K562 (cell line): ENCODE data around the gene MAN1A1. TPM values are rescaled to one million over a fixed set of nuclear protein-coding genes. Genes with fewer than 3 reads are reported as not detected.

ENCODE experiments used
- ATAC-seq: fragments of 200-7000 bp; cut with Tn5 transposase; 3 replicates; pipeline ENCODE4 v1.9.1; 2020; ENCODE audit warnings: moderate library complexity
- BruUV-seq: library from RNA; stranded (reverse); fragments of 400-500 nt; replicated peaks from 2 replicates; lab custom pipeline; 2021; lab: Mats Ljungman, UMichigan
- CTCF ChIA-PET: fragments of 300-600 bp; formaldehyde crosslinking; extraction: SDS; loops from one replicate; lab custom pipeline; 2021; ENCODE audit warnings: low intra/inter-chr PET ratio; lab: Yijun Ruan, JAX
- POLR2A ChIA-PET: fragments of 300-600, 350-650 bp; sonication (Branson Sonifier 250); formaldehyde crosslinking; extraction: SDS; loops from one replicate; lab custom pipeline; 2021; ENCODE audit warnings: antibody characterized with exemption, inconsistent platforms; lab: Yijun Ruan, JAX
- DNase-seq, 4 experiments: peaks; one replicate each; pipeline versions ENCODE4 v3.0.0 to v3.0.0-alpha.2; 2011 to 2018; ENCODE audit warnings: low spot score in 3 of 4, mixed read lengths in 3 of 4; ENCODE audit errors: extremely low read depth in 1 of 4
- FAIRE-seq: peaks from 2 replicates; lab custom pipeline; 2011; peaks lifted over from hg19 to GRCh38; lab: Jason Lieb, UNC
- H2AFZ ChIP-seq: 2 replicates; pipeline ENCODE4 v1.6.0; 2011; ENCODE audit warnings: low read depth, low read length, control low read depth, inconsistent platforms
- H3K27ac ChIP-seq: fragments of 200-600 bp; 3 replicates; pipeline ENCODE4 v1.8.0; 2011; ENCODE audit warnings: low read depth, mild to moderate bottlenecking, control low read depth, inconsistent platforms, low read length, moderate library complexity, mixed read lengths; ENCODE audit errors: extremely low read depth
- H3K27me3 ChIP-seq, 2 experiments: fragments of 300-600 bp in 1 of 2; 2 replicates in 1 of 2; 3 replicates in 1 of 2; pipeline versions ENCODE4 v1.6.0 to v1.8.0; 2011; ENCODE audit warnings: inconsistent platforms in 2 of 2, low read length in 2 of 2, mild to moderate bottlenecking in 1 of 2, mixed read lengths in 1 of 2, moderate library complexity in 1 of 2; ENCODE audit not compliant: control insufficient read depth in 2 of 2, insufficient read depth in 2 of 2
- H3K36me3 ChIP-seq: fragments of 300-600 bp; 3 replicates; pipeline ENCODE4 v1.8.0; 2011; ENCODE audit warnings: mild to moderate bottlenecking, low read length, inconsistent platforms; ENCODE audit not compliant: control insufficient read depth, insufficient read depth
- H3K4me1 ChIP-seq, 2 experiments: fragments of 200-600 bp in 1 of 2; replicated peaks in 1 of 2; 2 replicates in 1 of 2; 3 replicates in 1 of 2; pipeline versions ENCODE4 v1.5.1 to v1.8.0; 2011; ENCODE audit warnings: inconsistent platforms in 2 of 2, low read length in 2 of 2, mild to moderate bottlenecking in 1 of 2, mixed read lengths in 1 of 2, moderate library complexity in 1 of 2; ENCODE audit not compliant: control insufficient read depth in 2 of 2, insufficient read depth in 2 of 2
- H3K4me2 ChIP-seq: 2 replicates; pipeline ENCODE4 v1.6.1; 2011; ENCODE audit warnings: low read length, control low read depth, inconsistent platforms, mixed read lengths; ENCODE audit not compliant: insufficient read depth
- H3K4me3 ChIP-seq: fragments of 200-600 bp; sonication (generic), shearing (Covaris generic); 2 replicates; pipeline ENCODE4 v1.5.1; 2016; ENCODE audit warnings: control low read depth, inconsistent platforms
- H3K79me2 ChIP-seq: fragments of 200-600 bp; 3 replicates; pipeline ENCODE4 v1.8.0; 2011; ENCODE audit warnings: low read length, inconsistent platforms; ENCODE audit not compliant: control insufficient read depth, insufficient read depth
- H3K9ac ChIP-seq, 2 experiments: 2 replicates each; pipeline versions ENCODE4 v1.6.0 to v1.6.1; 2011; ENCODE audit warnings: low read depth in 2 of 2, low read length in 2 of 2, control low read depth in 1 of 2, inconsistent platforms in 1 of 2, mild to moderate bottlenecking in 1 of 2, mixed read lengths in 1 of 2; ENCODE audit not compliant: insufficient read depth in 1 of 2
- H3K9me1 ChIP-seq: one replicate; pipeline ENCODE4 v1.6.0; 2011; ENCODE audit warnings: inconsistent platforms, mild to moderate bottlenecking, low read length, moderate library complexity; ENCODE audit not compliant: control insufficient read depth, insufficient read depth
- H3K9me3 ChIP-seq: replicated peaks from 2 replicates; pipeline ENCODE4 v1.5.1; 2011; ENCODE audit warnings: low read depth, low read length, inconsistent platforms; ENCODE audit not compliant: control insufficient read depth, insufficient read depth
- H4K20me1 ChIP-seq: replicated peaks from 2 replicates; pipeline ENCODE4 v1.6.1; 2011; ENCODE audit warnings: low read length, inconsistent platforms, mixed read lengths; ENCODE audit not compliant: control insufficient read depth, insufficient read depth
- BHLHE40 ChIP-seq: IDR thresholded peaks from 2 replicates; pipeline ENCODE4 v1.6.1; 2011; ENCODE audit warnings: low read length, improper control_type of control experiment
- CCNT2 ChIP-seq: IDR thresholded peaks from 2 replicates; pipeline ENCODE4 v1.6.1; 2011; ENCODE audit warnings: borderline replicate concordance, low read depth, mild to moderate bottlenecking, moderate library complexity, mixed read lengths, low read length; ENCODE audit not compliant: insufficient read length; ENCODE audit errors: extremely low read depth
- COPS2 ChIP-seq: fragments of 450-650 bp; conservative IDR thresholded peaks from 2 replicates; pipeline ENCODE4 v1.6.1; 2016; ENCODE audit warnings: mild to moderate bottlenecking, moderate library complexity
- ELF4 ChIP-seq: fragments of 450-650 bp; formaldehyde crosslinking; IDR thresholded peaks from 2 replicates; pipeline ENCODE4 v1.4.0; 2022; ENCODE audit warnings: missing genetic modification characterization
- EZH2 ChIP-seq: IDR thresholded peaks from 2 replicates; pipeline ENCODE4 v1.6.1; 2012; ENCODE audit warnings: low read depth, mild to moderate bottlenecking, inconsistent platforms, low read length, borderline replicate concordance
- GABPA ChIP-seq: fragments of 200-800 bp; sonication (Bioruptor generic); conservative IDR thresholded peaks from 2 replicates; pipeline ENCODE4 v1.6.1; 2016; ENCODE audit warnings: low read depth, missing genetic modification characterization, missing compliant biosample characterization
- JUNB ChIP-seq: fragments of 450-650 bp; formaldehyde crosslinking; conservative IDR thresholded peaks from 2 replicates; pipeline ENCODE4 v1.4.0; 2020; ENCODE audit warnings: mild to moderate bottlenecking
- KDM2B ChIP-seq: fragments of 250-450 bp; sonication (Bioruptor Pico); IDR thresholded peaks from 2 replicates; pipeline ENCODE4 v1.8.0; 2021; ENCODE audit warnings: mild to moderate bottlenecking, moderate library complexity
- LARP7 ChIP-seq: fragments of 450-650 bp; IDR thresholded peaks from 2 replicates; pipeline ENCODE4 v1.6.1; 2016
- NCOA1 ChIP-seq: fragments of 450-650 bp; IDR thresholded peaks from 2 replicates; pipeline ENCODE4 v1.6.1; 2016; ENCODE audit warnings: low read depth
- NEUROD1 ChIP-seq: fragments of 150-350 bp; IDR thresholded peaks from 2 replicates; pipeline ENCODE4 v1.6.1; 2014; ENCODE audit warnings: borderline replicate concordance, low read length, low read depth; ENCODE audit not compliant: partially characterized antibody
- XRCC5 ChIP-seq: fragments of 200-400 bp; formaldehyde crosslinking; IDR thresholded peaks from 2 replicates; pipeline ENCODE4 v1.6.1; 2017; ENCODE audit warnings: low read depth, mild to moderate bottlenecking, low read length
- ZNF12 ChIP-seq: sonication (generic); formaldehyde crosslinking; IDR thresholded peaks from 2 replicates; pipeline ENCODE4 v1.4.0; 2020; ENCODE audit warnings: mild to moderate bottlenecking, missing genetic modification reagents
- ZNF3 ChIP-seq: fragments of 250-450 bp; sonication (Bioruptor Pico); IDR thresholded peaks from 2 replicates; pipeline ENCODE4 v1.5.0; 2021; ENCODE audit warnings: mild to moderate bottlenecking, moderate library complexity
- ZNF695 ChIP-seq: fragments of 450-650 bp; formaldehyde crosslinking; IDR thresholded peaks from 2 replicates; pipeline ENCODE4 v1.4.0; 2020; ENCODE audit warnings: mild to moderate bottlenecking, moderate library complexity
- WGBS: fragments of 100-300 bp; shearing (Covaris generic); methylation state at CpG from one replicate; pipeline ENCODE4 v1.1.6; 2016; ENCODE audit warnings: low coverage, mixed read lengths; ENCODE audit not compliant: insufficient coverage; ENCODE audit errors: missing lambda C conversion rate; 5-methylcytosine and 5-hydroxymethylcytosine counted together
- in situ Hi-C: fragments of 300-500 bp; cut with MboI; formaldehyde crosslinking; loops from 4 replicates; pipeline ENCODE4 v1.15.0; 2018; ENCODE audit warnings: inconsistent platforms, mixed read lengths
- intact Hi-C: fragments of 100-400 bp; cut with micrococcal nuclease; formaldehyde crosslinking; loops from 2 replicates; pipeline ENCODE4 v1.14.2; 2022
- polyA plus RNA-seq, 8 experiments: library from polyadenylated mRNA; depleted of rRNA in 4 of 8; stranded (reverse) in 5 of 8; unstranded in 3 of 8; fragments of >200 nt; fragmentation: Nextera tagmentation in 2 of 8; fragmentation: Illumina TruSeq in 1 of 8; extraction: Ambion mirVana in 2 of 8; extraction: Trizol in 1 of 8; gene quantifications; 2 replicates each; pipeline versions ENCODE4 v1.2.1 to v1.2.3, GENCODE V29; 2011 to 2014; ENCODE audit warnings: inconsistent platforms in 1 of 8, missing spikeins in 1 of 8
- total RNA-seq, 7 experiments: library from RNA; depleted of rRNA in 6 of 7; stranded (reverse); fragments of >200 nt in 6 of 7; fragmentation: Illumina TruSeq in 2 of 7; extraction: Trizol in 2 of 7; gene quantifications; 2 replicates each; pipeline versions ENCODE4 v1.2.1 to v1.2.3, GENCODE V29; 2011 to 2021; ENCODE audit warnings: low replicate concordance in 1 of 7
- TF ChIP-seq, protein P1 (sequence below): fragments of 200-800 bp; sonication (Bioruptor generic); IDR thresholded peaks from 2 replicates; pipeline ENCODE4 v1.6.1; 2017; ENCODE audit warnings: missing genetic modification characterization, missing compliant biosample characterization

The MAN1A1 gene
- total and polyA plus RNA-seq, 9 of the 15 experiments (the other 6 are each of a cell fraction or from before 2014, with no cell fraction given): 24.5 to 78.4 (median 59.7) TPM

- BruUV-seq: no TSS peak
- no peak overlapping the region for H3K4me2 ChIP-seq
- ChIA-PET POLR2A (interaction anchor here (0.6 to 3.6 kb wide), 4 partner anchors 10 to 470 kb away, joined by 3 to 25 read pairs (median 3); no protein-coding TSS in a partner anchor), CTCF (interaction anchor here (0.6 kb wide), 1 partner anchor 594 kb away, joined by 5 read pairs; no protein-coding TSS in a partner anchor)
- no peak overlapping the region for H3K4me3 ChIP-seq
- H3K27me3 ChIP-seq: no peaks in the 10 kb centered on the region
- no peaks in the 10 kb centered on the region for H3K79me2 ChIP-seq
- no peak overlapping the region for H3K27ac ChIP-seq
- peaks cover 4% of the 10 kb centered on the region; the same call in 1 of the 2 replicates for H3K9me3 ChIP-seq
- no peak for DNase-seq
- no peaks in the 10 kb centered on the region for H4K20me1 ChIP-seq
- WGBS: 85% methylated on average over 9 of the region's 9 CpGs
- FAIRE-seq: no peak
- TF ChIP-seq BHLHE40: no peak
- TF ChIP-seq NCOA1: no peak
- TF ChIP-seq ZNF695 (CRISPR knock-in tag): no peak
- TF ChIP-seq NEUROD1: no peak
- no peak for TF ChIP-seq LARP7
- TF ChIP-seq JUNB (CRISPR knock-in tag): no peak
- no peak for TF ChIP-seq CCNT2
- no peak for TF ChIP-seq GABPA (tag)
- no peak for TF ChIP-seq ZNF12 (CRISPR knock-in tag)
- TF ChIP-seq, protein P1, sequence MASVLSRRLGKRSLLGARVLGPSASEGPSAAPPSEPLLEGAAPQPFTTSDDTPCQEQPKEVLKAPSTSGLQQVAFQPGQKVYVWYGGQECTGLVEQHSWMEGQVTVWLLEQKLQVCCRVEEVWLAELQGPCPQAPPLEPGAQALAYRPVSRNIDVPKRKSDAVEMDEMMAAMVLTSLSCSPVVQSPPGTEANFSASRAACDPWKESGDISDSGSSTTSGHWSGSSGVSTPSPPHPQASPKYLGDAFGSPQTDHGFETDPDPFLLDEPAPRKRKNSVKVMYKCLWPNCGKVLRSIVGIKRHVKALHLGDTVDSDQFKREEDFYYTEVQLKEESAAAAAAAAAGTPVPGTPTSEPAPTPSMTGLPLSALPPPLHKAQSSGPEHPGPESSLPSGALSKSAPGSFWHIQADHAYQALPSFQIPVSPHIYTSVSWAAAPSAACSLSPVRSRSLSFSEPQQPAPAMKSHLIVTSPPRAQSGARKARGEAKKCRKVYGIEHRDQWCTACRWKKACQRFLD (CRISPR knock-in tag): no peak
- TF ChIP-seq ZNF3: no peak
- TF ChIP-seq COPS2: no peak
- TF ChIP-seq EZH2: no peak
- no peak for TF ChIP-seq XRCC5
- no peak for TF ChIP-seq KDM2B (CRISPR knock-in tag)
- TF ChIP-seq ELF4 (CRISPR knock-in tag): no peak
- no peak overlapping the region for H3K9ac ChIP-seq
- no peaks in the 10 kb centered on the region for H3K36me3 ChIP-seq
- intact Hi-C loops: loop anchor here (5.0 to 10.0 kb wide), 5 partner anchors 198 to 916 kb away; partner anchors contain the start of gene MAN1A1
- 0 out of 2 replicates have a peak overlapping the region, but pooled peaks have one; percentile 78 for H2AFZ ChIP-seq
- no peak for ATAC-seq
- H3K9me1 ChIP-seq: no peaks in the 10 kb centered on the region
- in situ Hi-C loops: no loop called here
- H3K4me1 ChIP-seq: peaks cover 23 to 42% of the 10 kb centered on the region in 2 experiments
These were observed 200.6 kb downstream of the MAN1A1 start for GRCh38 chr6:119148825-119149525.
